Muscle layer of duodenum (tissue), 2 donors: ENCODE results near the gene LRIT2.
"Not testable (repeated sequence)": the region's sequence is repeated elsewhere in the genome, so short reads cannot be mapped to it uniquely, and the experiment has no call there.

ENCODE experiments used
- H3K27ac ChIP-seq: one replicate; pipeline ENCODE4 v1.7.0; 2013; ENCODE audit warnings: mild to moderate bottlenecking, low read length
- H3K27me3 ChIP-seq: one replicate; pipeline ENCODE4 v1.7.0; 2013; ENCODE audit warnings: low read depth, mild to moderate bottlenecking, control low read depth, low read length
- H3K36me3 ChIP-seq, 2 donors: one replicate each; pipeline ENCODE4 v1.7.0; 2013; ENCODE audit warnings: low read length in 2 of 2, control low read depth in 1 of 2, mild to moderate bottlenecking in 1 of 2; ENCODE audit not compliant: insufficient read depth in 2 of 2, control insufficient read depth in 1 of 2
- H3K4me1 ChIP-seq, 2 donors: one replicate each; pipeline ENCODE4 v1.7.0; 2013; ENCODE audit warnings: low read length in 2 of 2, mild to moderate bottlenecking in 2 of 2, control low read depth in 1 of 2, moderate library complexity in 1 of 2; ENCODE audit not compliant: insufficient read depth in 2 of 2, control insufficient read depth in 1 of 2
- H3K4me3 ChIP-seq, 2 donors: one replicate each; pipeline ENCODE4 v1.7.0; 2013; ENCODE audit warnings: low read length in 2 of 2, low read depth in 1 of 2, mild to moderate bottlenecking in 1 of 2
- H3K9me3 ChIP-seq, 2 donors: one replicate each; pipeline ENCODE4 v1.7.0; 2013; ENCODE audit warnings: low read length in 2 of 2, control low read depth in 1 of 2, mild to moderate bottlenecking in 1 of 2; ENCODE audit not compliant: control insufficient read depth in 1 of 2
- donor health status: healthy.

LRIT2 gene

GRCh38 chr10:84177541-84178141, 47.7 kb downstream of the LRIT2 start:
- Histone ChIP-seq H3K36me3 (no peaks in the 10 kb centered on the region), H3K27me3 (no peaks in the 10 kb centered on the region), H3K4me1 (no peaks in the 10 kb centered on the region), H3K27ac (no peak overlapping the region), H3K9me3 (no peaks in the 10 kb centered on the region), H3K4me3 (no peak overlapping the region)

GRCh38 chr10:84176836-84177474, 48.4 kb downstream of the LRIT2 start:
- Histone ChIP-seq H3K9me3 (no peaks in the 10 kb centered on the region), H3K27me3 (no peaks in the 10 kb centered on the region), H3K36me3 (no peaks in the 10 kb centered on the region), H3K4me3 (no peak overlapping the region), H3K4me1 (no peaks in the 10 kb centered on the region), H3K27ac (no peak overlapping the region)

GRCh38 chr10:84176351-84176750, 49.0 kb downstream of the LRIT2 start:
- Histone ChIP-seq H3K4me3 (no peak overlapping the region), H3K27ac (no peak overlapping the region), H3K27me3 (no peaks in the 10 kb centered on the region), H3K9me3 (no peaks in the 10 kb centered on the region), H3K4me1 (no peaks in the 10 kb centered on the region), H3K36me3 (no peaks in the 10 kb centered on the region)

DNA sequence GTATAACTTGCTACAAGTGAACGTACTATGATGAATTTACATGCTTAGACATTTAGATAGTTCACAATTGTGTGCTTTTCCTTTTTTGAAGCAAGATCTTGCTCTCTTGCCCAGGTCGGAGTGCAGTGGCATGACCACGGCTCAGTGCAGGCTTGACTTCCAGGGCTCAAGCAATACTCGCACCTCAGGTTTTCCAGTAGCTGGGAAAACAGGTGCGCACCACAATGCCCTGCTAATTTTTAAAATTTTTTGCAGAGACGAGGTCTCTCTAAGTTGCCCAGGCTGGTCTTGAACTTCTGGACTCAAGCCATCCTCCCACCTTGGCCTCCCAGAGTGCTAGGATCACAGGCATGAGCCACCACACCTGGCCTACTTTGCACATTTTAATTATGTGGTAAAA, 49.9 kb downstream of the LRIT2 start:
- H3K4me3 ChIP-seq, result no peak overlapping the region

GRCh38 chr10:84173501-84173929, 51.8 kb downstream of the LRIT2 start, which contains the start of gene GPR15LG:
Gene GPR15LG (plus strand): TSS chr10:84173801. CDS start chr10:84173852, 51 bp downstream.
- Histone ChIP-seq H3K4me3 (no peak within 1 kb of the TSS), H3K27ac (no peak within 1 kb of the TSS), H3K36me3 (no peaks in the 10 kb centered on the region), H3K4me1 (no peaks in the 10 kb centered on the region), H3K9me3 (no peaks in the 10 kb centered on the region), H3K27me3 (no peaks in the 10 kb centered on the region)

More for the DNA sequence above, 49.9 kb downstream of the LRIT2 start:
- no peaks in the 10 kb centered on the region for H3K27me3 ChIP-seq
- H3K9me3 ChIP-seq, result no peaks in the 10 kb centered on the region
- no peaks in the 10 kb centered on the region for H3K4me1 ChIP-seq
- no peaks in the 10 kb centered on the region for H3K36me3 ChIP-seq
- no peak overlapping the region for H3K27ac ChIP-seq

DNA sequence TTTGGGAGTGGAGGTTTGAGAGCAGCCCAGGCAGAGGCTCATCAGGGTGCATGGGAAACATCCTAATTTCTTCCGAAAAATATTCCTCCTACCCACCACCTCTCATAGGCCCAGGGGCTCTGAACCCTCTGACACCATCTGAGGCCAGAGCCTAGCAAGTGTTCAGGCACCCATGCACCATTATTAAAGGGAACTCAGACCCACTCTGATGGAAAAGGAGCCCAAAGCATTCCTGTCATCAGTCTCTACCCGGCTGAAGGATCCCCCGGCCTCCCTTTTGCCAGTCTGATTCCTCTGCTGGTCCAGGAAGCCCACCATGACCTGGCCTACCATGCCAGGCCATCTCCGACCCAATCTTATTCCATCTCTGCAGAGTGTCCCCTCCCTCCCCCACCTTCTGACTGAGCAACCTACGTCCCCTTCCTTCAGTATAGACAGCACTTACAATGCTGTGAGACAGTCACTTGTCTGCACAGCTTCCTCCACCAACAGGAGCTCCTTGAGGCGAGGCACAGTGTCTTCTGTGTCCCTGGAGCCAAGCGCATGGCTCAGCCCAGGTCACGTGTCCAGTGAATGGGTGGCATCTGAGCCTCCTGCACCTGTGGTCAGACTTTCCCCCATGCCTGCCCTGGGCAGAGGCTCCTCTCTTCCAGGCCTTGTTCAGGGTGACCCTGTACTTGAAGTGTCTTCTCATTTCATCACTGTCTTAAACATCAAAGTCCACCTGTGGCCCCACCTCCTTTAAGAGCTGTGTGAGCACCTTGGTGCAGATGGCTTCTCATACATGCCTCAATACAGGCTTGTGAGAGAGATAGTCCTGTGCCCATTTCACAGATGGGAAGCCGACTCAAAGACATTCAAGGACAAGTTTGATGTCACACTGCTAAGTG, 52.6 kb downstream of the LRIT2 start:
- Histone ChIP-seq H3K4me3 (no peak overlapping the region), H3K27me3 (no peaks in the 10 kb centered on the region), H3K9me3 (no peaks in the 10 kb centered on the region), H3K27ac (no peak overlapping the region), H3K36me3 (no peaks in the 10 kb centered on the region), H3K4me1 (no peaks in the 10 kb centered on the region)

- not testable (repeated sequence) for H3K36me3 ChIP-seq, H3K9me3 ChIP-seq, H3K4me1 ChIP-seq, H3K27me3 ChIP-seq, H3K27ac ChIP-seq, H3K4me3 ChIP-seq
These were observed 53.5 kb downstream of the LRIT2 start for GRCh38 chr10:84171700-84172466.

GRCh38 chr10:84171237-84171636, 54.1 kb downstream of the LRIT2 start:
- not testable (repeated sequence) for H3K9me3 ChIP-seq, H3K4me3 ChIP-seq, H3K4me1 ChIP-seq, H3K27me3 ChIP-seq, H3K27ac ChIP-seq, H3K36me3 ChIP-seq
